Ishikawa (cell line): ENCODE measurements around the gene PEAK3.
A peak's percentile ranks its signal among the peaks of the same experiment; 100 is the strongest.

Source experiments
- CEBPB ChIP-seq: IDR thresholded peaks from 2 replicates; pipeline ENCODE4 v1.6.1; 2012
- CREB1 ChIP-seq: IDR thresholded peaks from 2 replicates; pipeline ENCODE4 v1.6.1; 2012; ENCODE audit warnings: low read depth
- EGR1 ChIP-seq: IDR thresholded peaks from 2 replicates; pipeline ENCODE4 v1.6.1; 2012
- EP300 ChIP-seq: IDR thresholded peaks from 2 replicates; pipeline ENCODE4 v1.6.1; 2012; ENCODE audit warnings: borderline replicate concordance
- FOXM1 ChIP-seq: IDR thresholded peaks from 2 replicates; pipeline ENCODE4 v1.6.1; 2012; ENCODE audit warnings: low read depth, borderline replicate concordance
- MAX ChIP-seq: IDR thresholded peaks from 2 replicates; pipeline ENCODE4 v1.6.1; 2012
- NFIC ChIP-seq: IDR thresholded peaks from 2 replicates; pipeline ENCODE4 v1.6.1; 2012
- RAD21 ChIP-seq: IDR thresholded peaks from 2 replicates; pipeline ENCODE4 v1.6.1; 2012; ENCODE audit warnings: low read depth
- REST ChIP-seq: IDR thresholded peaks from 2 replicates; pipeline ENCODE4 v1.6.1; 2012; ENCODE audit warnings: low read depth, mild to moderate bottlenecking
- TAF1 ChIP-seq: IDR thresholded peaks from 2 replicates; pipeline ENCODE4 v1.6.1; 2012; ENCODE audit warnings: low read depth, mild to moderate bottlenecking
- TCF12 ChIP-seq: IDR thresholded peaks from 2 replicates; pipeline ENCODE4 v1.6.1; 2012; ENCODE audit warnings: low read depth
- TEAD4 ChIP-seq: IDR thresholded peaks from 2 replicates; pipeline ENCODE4 v1.6.1; 2012
- USF1 ChIP-seq: IDR thresholded peaks from 2 replicates; pipeline ENCODE4 v1.6.1; 2012
- YY1 ChIP-seq: IDR thresholded peaks from 2 replicates; pipeline ENCODE4 v1.6.1; 2012; ENCODE audit warnings: low read depth
- ZBTB7A ChIP-seq: IDR thresholded peaks from 2 replicates; pipeline ENCODE4 v1.6.1; 2012; ENCODE audit warnings: low read depth

PEAK3 gene

GRCh38 chr19:2248136-2249009 lies 33.6 kb downstream of the PEAK3 start:
- TF ChIP-seq CEBPB (no peak), NFIC (no peak), CREB1 (no peak), REST (no peak), MAX (no peak), TAF1 (no peak)

GRCh38 chr19:2247433-2248101 lies 34.4 kb downstream of the PEAK3 start:
- TF ChIP-seq EGR1 (no peak), ZBTB7A (no peak), TCF12 (no peak), CREB1 (no peak), MAX (no peak), REST (no peak), RAD21 (no peak), TEAD4 (no peak), USF1 (no peak), TAF1 (no peak), EP300 (no peak), YY1 (no peak), NFIC (no peak), FOXM1 (no peak), CEBPB (no peak)

GRCh38 chr19:2246801-2247361 lies 35.1 kb downstream of the PEAK3 start:
- TF ChIP-seq TEAD4 (no peak), USF1 (no peak), RAD21 (no peak), YY1 (no peak), CREB1 (no peak), TAF1 (no peak), FOXM1 (no peak), REST (no peak), ZBTB7A (peak; percentile 78; the same call in 1 of the 2 replicates), MAX (no peak), CEBPB (no peak), NFIC (peak; percentile 91), EP300 (no peak), EGR1 (no peak)
